KMS-11 (cell line): ENCODE data around the gene KIAA1586.
"Not testable (repeated sequence)": the region's sequence is repeated elsewhere in the genome, so short reads cannot be mapped to it uniquely, and the experiment has no call there.

Source experiments
- H2AFZ ChIP-seq: fragments of 200-600 bp; sonication (generic); 2 replicates; pipeline ENCODE4 v1.6.1; 2016; ENCODE audit warnings: antibody characterized with exemption, mixed run types, low read depth
- H3K27ac ChIP-seq: fragments of 200-600 bp; sonication (generic); 2 replicates; pipeline ENCODE4 v1.6.1; 2016; ENCODE audit warnings: mild to moderate bottlenecking, mixed run types
- H3K27me3 ChIP-seq: fragments of 200-600 bp; sonication (generic); 2 replicates; pipeline ENCODE4 v1.6.1; 2017; ENCODE audit warnings: mild to moderate bottlenecking, low read depth, mixed run types, moderate library complexity; ENCODE audit not compliant: insufficient read depth
- H3K36me3 ChIP-seq: fragments of 200-600 bp; sonication (generic); 2 replicates; pipeline ENCODE4 v1.6.1; 2017; ENCODE audit warnings: mild to moderate bottlenecking, mixed run types; ENCODE audit not compliant: insufficient read depth
- H3K4me1 ChIP-seq: fragments of 200-600 bp; sonication (generic); 2 replicates; pipeline ENCODE4 v1.6.1; 2016; ENCODE audit warnings: mild to moderate bottlenecking, low read depth, mixed run types; ENCODE audit not compliant: poor library complexity, severe bottlenecking
- H3K4me2 ChIP-seq: fragments of 200-600 bp; sonication (generic); 2 replicates; pipeline ENCODE4 v1.7.0; 2016; ENCODE audit warnings: mild to moderate bottlenecking, mixed run types
- H3K4me3 ChIP-seq: fragments of 200-600 bp; sonication (generic); IDR thresholded peaks from 2 replicates; pipeline ENCODE4 v1.6.1; 2017; ENCODE audit warnings: low read depth, low read length, mixed read lengths; ENCODE audit not compliant: insufficient read depth
- H3K79me2 ChIP-seq: fragments of 200-600 bp; sonication (generic); 2 replicates; pipeline ENCODE4 v1.6.1; 2016; ENCODE audit warnings: low read depth, mixed run types; ENCODE audit not compliant: insufficient read depth
- H3K9ac ChIP-seq: fragments of 200-600 bp; sonication (generic); 2 replicates; pipeline ENCODE4 v1.6.1; 2016; ENCODE audit warnings: mild to moderate bottlenecking, mixed run types
- H4K20me1 ChIP-seq: fragments of 200-600 bp; sonication (generic); 2 replicates; pipeline ENCODE4 v1.6.1; 2016; ENCODE audit warnings: mild to moderate bottlenecking, mixed run types; ENCODE audit not compliant: insufficient read depth
- TF ChIP-seq, protein P1 (sequence below): fragments of 200-600 bp; sonication (generic); conservative IDR thresholded peaks from 2 replicates; pipeline ENCODE4 v1.6.1; 2017; ENCODE audit warnings: low read depth, mild to moderate bottlenecking, antibody characterized with exemption, low read length, moderate library complexity, mixed read lengths

KIAA1586 gene

DNA sequence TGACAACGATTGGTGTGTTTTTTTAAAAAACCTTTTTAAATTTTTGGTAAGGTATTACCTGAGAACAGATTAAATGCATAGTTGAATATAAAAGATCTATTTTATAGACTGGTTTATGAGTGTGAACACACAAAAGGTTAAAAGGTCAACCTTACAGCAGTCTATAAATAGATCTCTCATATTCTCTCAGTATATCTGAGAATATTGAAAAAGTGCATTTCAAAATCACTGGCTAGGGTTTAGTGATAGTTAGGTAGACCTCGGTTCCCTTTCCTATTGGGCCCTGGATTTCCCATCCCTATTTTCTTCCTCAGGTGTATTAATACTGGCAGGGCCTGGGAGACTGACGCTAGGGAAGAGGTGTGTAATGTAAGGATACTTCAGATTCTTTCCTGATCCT, 42.8 kb downstream of the KIAA1586 start:
- peak overlapping the region; percentile 61; the same call in 1 of the 2 replicates for H3K27ac ChIP-seq
- H3K36me3 ChIP-seq, result no peaks in the 10 kb centered on the region
- H4K20me1 ChIP-seq, result peaks cover 10% of the 10 kb centered on the region; the same call in 1 of the 2 replicates
- H3K79me2 ChIP-seq, result peaks cover 30% of the 10 kb centered on the region
- peak overlapping the region; percentile 55 for H3K4me2 ChIP-seq
- peak overlapping the region; percentile 27 for H2AFZ ChIP-seq
- H3K27me3 ChIP-seq, result no peaks in the 10 kb centered on the region
- TF ChIP-seq, protein P1, sequence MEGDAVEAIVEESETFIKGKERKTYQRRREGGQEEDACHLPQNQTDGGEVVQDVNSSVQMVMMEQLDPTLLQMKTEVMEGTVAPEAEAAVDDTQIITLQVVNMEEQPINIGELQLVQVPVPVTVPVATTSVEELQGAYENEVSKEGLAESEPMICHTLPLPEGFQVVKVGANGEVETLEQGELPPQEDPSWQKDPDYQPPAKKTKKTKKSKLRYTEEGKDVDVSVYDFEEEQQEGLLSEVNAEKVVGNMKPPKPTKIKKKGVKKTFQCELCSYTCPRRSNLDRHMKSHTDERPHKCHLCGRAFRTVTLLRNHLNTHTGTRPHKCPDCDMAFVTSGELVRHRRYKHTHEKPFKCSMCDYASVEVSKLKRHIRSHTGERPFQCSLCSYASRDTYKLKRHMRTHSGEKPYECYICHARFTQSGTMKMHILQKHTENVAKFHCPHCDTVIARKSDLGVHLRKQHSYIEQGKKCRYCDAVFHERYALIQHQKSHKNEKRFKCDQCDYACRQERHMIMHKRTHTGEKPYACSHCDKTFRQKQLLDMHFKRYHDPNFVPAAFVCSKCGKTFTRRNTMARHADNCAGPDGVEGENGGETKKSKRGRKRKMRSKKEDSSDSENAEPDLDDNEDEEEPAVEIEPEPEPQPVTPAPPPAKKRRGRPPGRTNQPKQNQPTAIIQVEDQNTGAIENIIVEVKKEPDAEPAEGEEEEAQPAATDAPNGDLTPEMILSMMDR, result no peak
- no peak overlapping the region for H3K4me3 ChIP-seq
- peak overlapping the region; percentile 56; the same call in 1 of the 2 replicates for H3K9ac ChIP-seq
- peaks cover 34% of the 10 kb centered on the region for H3K4me1 ChIP-seq

DNA sequence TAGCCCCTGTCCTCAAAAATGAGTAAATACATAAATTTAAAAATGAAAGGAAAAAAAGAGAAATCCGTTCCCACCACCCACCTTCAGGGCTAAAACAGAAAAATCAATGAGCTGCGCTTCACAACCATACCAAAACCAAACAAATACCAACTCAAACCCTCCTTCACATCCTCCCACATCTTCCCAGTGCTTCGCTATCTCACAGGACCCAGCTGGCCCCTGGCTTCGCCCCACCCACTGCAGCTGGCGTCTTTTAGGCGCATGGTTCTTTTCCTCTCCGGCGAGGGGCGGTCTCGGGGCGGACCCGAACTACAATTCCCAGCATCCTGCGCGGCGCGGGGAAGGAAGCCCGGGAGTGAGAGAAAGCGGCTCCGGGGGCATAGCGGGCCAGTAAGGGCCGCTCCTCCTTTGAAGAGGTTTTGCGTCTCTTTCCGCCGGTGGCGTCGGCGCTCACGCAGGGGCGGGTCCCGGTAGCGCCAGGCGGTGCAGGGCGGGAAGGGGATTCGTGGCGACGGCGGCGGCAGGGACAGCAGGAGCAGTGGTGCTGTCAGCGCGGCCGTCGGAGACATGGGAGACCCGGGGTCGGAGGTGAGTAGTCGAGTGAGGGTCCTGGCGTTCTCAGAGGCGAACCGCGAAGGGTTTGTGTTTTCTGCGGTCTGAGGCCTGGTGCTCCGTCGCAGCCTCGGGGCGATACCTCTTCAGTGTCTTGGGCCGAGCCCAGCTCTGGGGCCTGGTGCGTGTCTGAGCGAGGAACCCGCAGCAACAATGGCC, 43.4 kb downstream of the KIAA1586 start, which contains the start of gene ZNF451:
Gene ZNF451, plus strand, starts transcription at position 502 of the 771 bp plus-strand sequence. Its CDS starts 66 bp downstream, at position 568.
- Histone ChIP-seq H3K9ac (peak within 1 kb of the TSS; percentile 56; the same call in 1 of the 2 replicates), H3K4me2 (peak within 1 kb of the TSS; percentile 55), H2AFZ (peak within 1 kb of the TSS; percentile 27), H3K4me3 (no peak within 1 kb of the TSS), H3K79me2 (peaks cover 36% of the 10 kb centered on the region), H3K27me3 (no peaks in the 10 kb centered on the region), H3K27ac (peak within 1 kb of the TSS; percentile 61), H3K36me3 (no peaks in the 10 kb centered on the region), H3K4me1 (peaks cover 34% of the 10 kb centered on the region), H4K20me1 (peaks cover 10% of the 10 kb centered on the region; the same call in 1 of the 2 replicates)
- TF ChIP-seq, protein P1, result no peak

DNA sequence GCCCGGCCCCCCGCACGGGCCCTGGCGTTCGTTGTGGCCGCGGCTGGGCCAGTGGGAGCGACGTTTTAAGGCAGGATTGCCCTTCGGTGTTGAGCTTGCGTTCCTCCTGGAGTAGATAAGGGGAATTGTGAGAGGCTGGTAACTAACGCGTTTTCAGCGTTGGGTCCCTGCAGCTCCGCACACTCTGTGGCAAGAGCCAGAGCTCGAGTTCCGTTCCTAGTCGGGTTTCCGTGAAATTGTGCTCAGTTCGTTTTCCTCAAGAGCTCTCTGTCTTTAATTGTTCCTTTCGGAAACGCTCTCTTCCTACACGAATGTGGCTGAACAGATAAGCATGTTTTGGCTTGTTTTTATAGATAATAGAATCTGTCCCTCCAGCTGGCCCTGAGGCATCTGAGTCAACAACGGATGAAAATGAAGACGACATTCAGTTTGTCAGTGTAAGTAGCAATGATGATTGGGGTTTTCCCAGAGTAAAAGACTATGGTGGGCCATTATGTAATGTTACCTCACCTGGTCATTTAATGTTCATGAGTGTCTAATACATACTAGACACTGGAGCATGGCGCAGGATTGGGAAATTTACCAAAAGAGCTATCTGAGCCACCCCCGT, 44.1 kb downstream of the KIAA1586 start:
- not testable (repeated sequence) for H3K9ac ChIP-seq, H2AFZ ChIP-seq, H3K36me3 ChIP-seq, H3K4me3 ChIP-seq, H3K27ac ChIP-seq, H3K4me2 ChIP-seq, H3K27me3 ChIP-seq
- Histone ChIP-seq H4K20me1 (peaks cover 10% of the 10 kb centered on the region; the same call in 1 of the 2 replicates), H3K79me2 (peaks cover 43% of the 10 kb centered on the region), H3K4me1 (peaks cover 34% of the 10 kb centered on the region)

DNA sequence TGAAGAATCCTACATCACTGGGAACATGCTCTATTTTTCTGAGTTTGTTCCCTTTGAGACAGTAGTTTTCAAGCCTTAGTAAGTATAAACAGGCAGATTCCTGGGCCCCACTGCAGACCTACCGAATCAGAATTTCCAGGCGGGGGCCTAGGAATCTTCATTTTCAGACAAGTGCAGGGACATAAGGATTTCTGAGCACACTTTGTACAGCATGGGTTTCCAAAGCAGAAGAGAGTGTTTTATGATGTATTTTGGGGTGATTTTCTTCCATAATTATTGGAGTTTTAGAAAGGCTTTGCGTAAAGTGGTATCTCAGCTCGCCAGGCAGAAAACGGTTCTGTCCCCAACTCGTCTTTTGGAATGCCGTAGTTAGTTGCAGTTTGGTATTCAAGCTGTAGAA, 44.9 kb downstream of the KIAA1586 start:
- not testable (repeated sequence) for H2AFZ ChIP-seq, H3K36me3 ChIP-seq, H3K27ac ChIP-seq, H3K27me3 ChIP-seq, H3K9ac ChIP-seq, H3K4me3 ChIP-seq
- Histone ChIP-seq H3K4me2 (peak overlapping the region; percentile 72), H3K4me1 (peaks cover 34% of the 10 kb centered on the region), H4K20me1 (peaks cover 10% of the 10 kb centered on the region; the same call in 1 of the 2 replicates), H3K79me2 (peaks cover 48% of the 10 kb centered on the region)

DNA sequence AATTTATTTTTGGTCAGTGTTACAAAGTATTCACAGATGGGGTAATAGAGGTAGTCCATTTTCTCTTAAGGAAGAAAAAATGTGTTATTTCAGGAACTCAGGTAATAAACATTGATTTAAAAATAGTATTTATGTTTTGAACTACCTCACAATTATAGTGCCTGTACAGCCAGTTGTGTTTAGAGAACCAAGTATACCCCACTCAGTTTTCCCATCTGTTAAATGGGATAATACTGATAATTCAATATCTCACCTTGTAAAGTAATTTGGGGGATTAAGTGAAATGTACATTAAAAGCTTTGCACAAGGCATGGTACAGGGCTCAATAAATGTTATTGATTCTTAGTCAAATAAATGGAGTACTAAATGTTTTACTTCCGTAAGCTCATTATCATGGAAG, 48.2 kb downstream of the KIAA1586 start:
- peaks cover 4% of the 10 kb centered on the region; the same call in 1 of the 2 replicates for H3K36me3 ChIP-seq

More for the DNA sequence above, 48.2 kb downstream of the KIAA1586 start:
- Histone ChIP-seq H3K9ac (no peak overlapping the region), H3K79me2 (peaks cover 66% of the 10 kb centered on the region), H2AFZ (no peak overlapping the region), H3K27ac (no peak overlapping the region), H3K4me2 (no peak overlapping the region), H3K27me3 (no peaks in the 10 kb centered on the region), H3K4me1 (peaks cover 33% of the 10 kb centered on the region), H4K20me1 (peaks cover 10% of the 10 kb centered on the region), H3K4me3 (no peak overlapping the region)
- TF ChIP-seq, protein P1, result no peak
